Upper lobe of right lung (tissue), 1 donor: Measurements from ENCODE around the gene SCUBE3. TPM values are rescaled to one million over a fixed set of nuclear protein-coding genes. Genes with fewer than 3 reads are reported as not detected.
A peak's percentile ranks its signal among the peaks of the same experiment; 100 is the strongest.

Experiments
- ATAC-seq: fragments of 200-7000 bp; cut with Tn5 transposase; one replicate; pipeline ENCODE4 v1.9.1; 2020; ENCODE audit warnings: mild to moderate bottlenecking, moderate library complexity
- DNase-seq: peaks from one replicate; pipeline ENCODE4 v3.0.0-alpha.2; 2020
- H3K27ac ChIP-seq: fragments of 200-600 bp; one replicate; pipeline ENCODE4 v1.8.0; 2022
- H3K27me3 ChIP-seq: fragments of 200-600 bp; one replicate; pipeline ENCODE4 v1.8.0; 2022; ENCODE audit warnings: mild to moderate bottlenecking
- H3K36me3 ChIP-seq: fragments of 200-600 bp; one replicate; pipeline ENCODE4 v1.8.0; 2022
- H3K4me1 ChIP-seq: fragments of 200-600 bp; one replicate; pipeline ENCODE4 v1.8.0; 2022
- H3K4me3 ChIP-seq: fragments of 200-600 bp; one replicate; pipeline ENCODE4 v1.8.0; 2022; ENCODE audit warnings: mild to moderate bottlenecking
- H3K9me3 ChIP-seq: fragments of 200-600 bp; one replicate; pipeline ENCODE4 v1.8.0; 2022
- intact Hi-C: fragments of 100-400 bp; cut with DNase I; formaldehyde crosslinking; loops from one replicate; pipeline ENCODE4 v1.11.0; 2022
- total RNA-seq: library from RNA; stranded (reverse); fragmentation: NEBNext Ultra II Directional; extraction: Animal tissue kit (Norgen Biotek cat#: 25700); gene quantifications from one replicate; pipeline ENCODE4 v1.2.1, GENCODE V29; 2021
- TF ChIP-seq, protein P1 (sequence below): fragments of 200-600 bp; IDR thresholded peaks from one replicate; pipeline ENCODE4 v1.8.0; 2022; ENCODE audit warnings: antibody characterized with exemption
- donor health status: DM: no; HTN: yes; CAD: no; lungs with severe emphysema.

SCUBE3 gene
- total RNA-seq, 1 donor from 2014 or later, result 0.46 TPM

DNA sequence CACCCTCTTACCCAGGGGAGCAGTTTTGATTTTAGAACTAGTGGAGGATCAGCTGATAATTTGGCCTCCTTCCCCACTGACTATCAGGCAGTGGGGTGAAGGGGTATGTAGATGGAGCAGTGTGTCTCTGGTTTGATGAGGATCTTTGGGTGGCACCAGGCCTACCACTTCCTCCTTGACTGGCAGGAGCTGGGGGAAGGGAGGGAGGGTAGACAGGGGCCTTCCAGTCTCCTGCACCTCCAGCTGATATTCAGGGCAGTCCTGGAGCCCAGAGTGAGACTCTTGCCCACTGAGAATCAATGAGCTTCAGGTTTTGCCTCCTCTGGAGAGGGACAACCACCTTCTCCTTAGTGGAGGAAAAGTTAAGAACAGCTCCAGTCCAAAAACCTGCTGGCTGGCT lies 87.1 kb downstream of the SCUBE3 start:
- TF ChIP-seq, protein P1, sequence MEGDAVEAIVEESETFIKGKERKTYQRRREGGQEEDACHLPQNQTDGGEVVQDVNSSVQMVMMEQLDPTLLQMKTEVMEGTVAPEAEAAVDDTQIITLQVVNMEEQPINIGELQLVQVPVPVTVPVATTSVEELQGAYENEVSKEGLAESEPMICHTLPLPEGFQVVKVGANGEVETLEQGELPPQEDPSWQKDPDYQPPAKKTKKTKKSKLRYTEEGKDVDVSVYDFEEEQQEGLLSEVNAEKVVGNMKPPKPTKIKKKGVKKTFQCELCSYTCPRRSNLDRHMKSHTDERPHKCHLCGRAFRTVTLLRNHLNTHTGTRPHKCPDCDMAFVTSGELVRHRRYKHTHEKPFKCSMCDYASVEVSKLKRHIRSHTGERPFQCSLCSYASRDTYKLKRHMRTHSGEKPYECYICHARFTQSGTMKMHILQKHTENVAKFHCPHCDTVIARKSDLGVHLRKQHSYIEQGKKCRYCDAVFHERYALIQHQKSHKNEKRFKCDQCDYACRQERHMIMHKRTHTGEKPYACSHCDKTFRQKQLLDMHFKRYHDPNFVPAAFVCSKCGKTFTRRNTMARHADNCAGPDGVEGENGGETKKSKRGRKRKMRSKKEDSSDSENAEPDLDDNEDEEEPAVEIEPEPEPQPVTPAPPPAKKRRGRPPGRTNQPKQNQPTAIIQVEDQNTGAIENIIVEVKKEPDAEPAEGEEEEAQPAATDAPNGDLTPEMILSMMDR, result no peak
- peaks cover 3% of the 10 kb centered on the region for H3K36me3 ChIP-seq
- no peaks in the 10 kb centered on the region for H3K9me3 ChIP-seq
- DNase-seq (no peak), ATAC-seq (peak; percentile 13)
- intact Hi-C loops, result no loop called here
- peak overlapping the region; percentile 47 for H3K27ac ChIP-seq
- H3K27me3 ChIP-seq, result no peaks in the 10 kb centered on the region
- peaks cover 33% of the 10 kb centered on the region for H3K4me1 ChIP-seq
- H3K4me3 ChIP-seq, result no peak overlapping the region

Other genes starting within 250 kb of the SCUBE3 start
- not detected for gene TCP11, start 72.6 kb upstream of the SCUBE3 start, total RNA-seq
- 31.3 TPM for gene ZNF76, start 45.8 kb downstream of the SCUBE3 start, total RNA-seq
- 17.4 TPM for gene DEF6, start 83.9 kb downstream of the SCUBE3 start, total RNA-seq
- gene PPARD, start 128.6 kb downstream of the SCUBE3 start, total RNA-seq, result 31.6 TPM
- gene FANCE, start 238.4 kb downstream of the SCUBE3 start, total RNA-seq, result 10.4 TPM